ENCODE data around the gene PTPRG. TPM values are rescaled to one million over a fixed set of nuclear protein-coding genes. Genes with fewer than 3 reads are reported as not detected.

Gene PTPRG
- 9.1 and 13.6 TPM in 2 replicates for total RNA-seq

GRCh38 chr3:61561374-61562041 is at the start of gene PTPRG:
PTPRG (plus strand) TSS chr3:61561571; CDS start chr3:61562288, 717 bp downstream.

Data from dermis lymphatic vessel endothelial cell (primary cell).